Activated T-cell treated with anti-CD3 and anti-CD28 coated beads, Interleukin-2, amount 50 U/mL, for 4 hours (primary cell): ENCODE data around the gene SKP1. TPM values are rescaled to one million over a fixed set of nuclear protein-coding genes. Genes with fewer than 3 reads are reported as not detected.

Experiments
- ATAC-seq, 2 donors: fragments of 200-7000 bp; cut with Tn5 transposase; one replicate each; pipeline ENCODE4 v1.10.0; 2021
- DNase-seq: peaks from one replicate; pipeline ENCODE4 v3.0.0-alpha.2; 2020
- H3K27me3 Mint-ChIP-seq: one replicate; pipeline ENCODE4 v1.8.0; 2021; ENCODE audit warnings: low read depth, mixed read lengths
- H3K36me3 Mint-ChIP-seq: one replicate; pipeline ENCODE4 v1.8.0; 2022; ENCODE audit warnings: mixed read lengths; ENCODE audit not compliant: insufficient read depth
- H3K4me1 Mint-ChIP-seq: one replicate; pipeline ENCODE4 v1.8.0; 2021; ENCODE audit warnings: low read depth, mixed read lengths
- H3K4me3 Mint-ChIP-seq: one replicate; pipeline ENCODE4 v1.8.0; 2021; ENCODE audit warnings: mild to moderate bottlenecking, moderate library complexity, mixed read lengths
- H3K9me3 Mint-ChIP-seq: one replicate; pipeline ENCODE4 v1.8.0; 2021; ENCODE audit warnings: mixed read lengths
- total RNA-seq, 3 donors: library from RNA; stranded (reverse); gene quantifications; one replicate each; pipeline ENCODE4 v1.2.1, GENCODE V29; 2021

Gene SKP1
- total RNA-seq, 3 donors from 2014 or later = 273 to 286 (median 282) TPM

GRCh38 chr5:134106991-134107701, 69.6 kb downstream of the SKP1 start:
- H3K27me3 Mint-ChIP-seq = no peaks in the 10 kb centered on the region
- no peak overlapping the region for H3K4me3 Mint-ChIP-seq
- DNase-seq (no peak), ATAC-seq (no peak)
- H3K4me1 Mint-ChIP-seq = peaks cover 77% of the 10 kb centered on the region
- no peaks in the 10 kb centered on the region for H3K36me3 Mint-ChIP-seq
- H3K9me3 Mint-ChIP-seq = no peaks in the 10 kb centered on the region

- DNase-seq (no peak), ATAC-seq (peak; percentile 4 to 5)
- H3K4me3 Mint-ChIP-seq = peak overlapping the region; percentile 62
- H3K36me3 Mint-ChIP-seq = no peaks in the 10 kb centered on the region
- H3K9me3 Mint-ChIP-seq = no peaks in the 10 kb centered on the region
- H3K27me3 Mint-ChIP-seq = no peaks in the 10 kb centered on the region
- peaks cover 84% of the 10 kb centered on the region for H3K4me1 Mint-ChIP-seq
These were observed 72.6 kb downstream of the SKP1 start for GRCh38 chr5:134103998-134104654.

- no peaks in the 10 kb centered on the region for H3K9me3 Mint-ChIP-seq
These were observed 73.4 kb downstream of the SKP1 start for GRCh38 chr5:134103397-134103796.

GRCh38 chr5:134101686-134102439, 74.9 kb downstream of the SKP1 start:
- Mint-ChIP-seq H3K9me3 (no peaks in the 10 kb centered on the region), H3K27me3 (no peaks in the 10 kb centered on the region), H3K36me3 (no peaks in the 10 kb centered on the region), H3K4me1 (peaks cover 88% of the 10 kb centered on the region), H3K4me3 (peak overlapping the region; percentile 8)
- DNase-seq (peak; percentile 79), ATAC-seq (no peak)

More at GRCh38 chr5:134103397-134103796, 73.4 kb downstream of the SKP1 start:
- DNase-seq (no peak), ATAC-seq (peak; percentile 26 to 45)
- Mint-ChIP-seq H3K4me3 (peak overlapping the region; percentile 20), H3K36me3 (no peaks in the 10 kb centered on the region), H3K27me3 (no peaks in the 10 kb centered on the region), H3K4me1 (peaks cover 88% of the 10 kb centered on the region)

GRCh38 chr5:134100283-134101091, 76.3 kb downstream of the SKP1 start:
- Mint-ChIP-seq H3K36me3 (no peaks in the 10 kb centered on the region), H3K27me3 (no peaks in the 10 kb centered on the region), H3K4me1 (peaks cover 85% of the 10 kb centered on the region), H3K4me3 (peak overlapping the region; percentile 42), H3K9me3 (no peaks in the 10 kb centered on the region)
- DNase-seq (peak; percentile 78), ATAC-seq (peak; percentile 79 to 84)

GRCh38 chr5:134099939-134100282, 76.8 kb downstream of the SKP1 start:
- Mint-ChIP-seq H3K9me3 (no peaks in the 10 kb centered on the region), H3K27me3 (no peaks in the 10 kb centered on the region), H3K4me1 (peaks cover 81% of the 10 kb centered on the region), H3K36me3 (no peaks in the 10 kb centered on the region), H3K4me3 (peak overlapping the region; percentile 42)
- DNase-seq (no peak), ATAC-seq (no peak)

GRCh38 chr5:134099288-134099872, 77.4 kb downstream of the SKP1 start:
- Mint-ChIP-seq H3K27me3 (no peaks in the 10 kb centered on the region), H3K9me3 (no peaks in the 10 kb centered on the region), H3K36me3 (no peaks in the 10 kb centered on the region), H3K4me1 (peaks cover 75% of the 10 kb centered on the region), H3K4me3 (no peak overlapping the region)
- DNase-seq (no peak), ATAC-seq (no peak)

Other genes starting within 250 kb of the SKP1 start
- gene C5orf15, start 208.3 kb downstream of the SKP1 start, total RNA-seq = 10 to 100 TPM; 26.0 to 31.2 (median 28.6) TPM
- 100 to 1,000 TPM; 390 to 444 (median 392) TPM for gene VDAC1, start 172.0 kb downstream of the SKP1 start, total RNA-seq
- gene TCF7, start 62.3 kb downstream of the SKP1 start, total RNA-seq = 10 to 100 TPM; 34.4 to 49.7 (median 37.3) TPM
- 100 to 1,000 TPM; 206 to 213 (median 209) TPM for gene PPP2CA, start 49.1 kb upstream of the SKP1 start, total RNA-seq
- gene CDKL3, start 190.2 kb upstream of the SKP1 start, total RNA-seq = 1 to 10 TPM in 2 of 3 donors, under 1 TPM in 1; 0.71 to 1.8 (median 1.3) TPM
- gene UBE2B, start 194.6 kb upstream of the SKP1 start, total RNA-seq = 100 to 1,000 TPM in 1 of 3 donors, 10 to 100 TPM in 2; 84.1 to 104 (median 95.9) TPM
- 10 to 100 TPM; 44.0 to 44.4 (median 44.0) TPM for gene CDKN2AIPNL, start 234.9 kb upstream of the SKP1 start, total RNA-seq